GM21529 (cell line): ENCODE results near the gene TRAPPC3L.
A peak's percentile ranks its signal among the peaks of the same experiment; 100 is the strongest.

Experiments used
- ATAC-seq: cut with Tn5 transposase; IDR thresholded peaks from one replicate; pipeline ENCODE4 v1.9.1; 2021; ENCODE audit not compliant: unreplicated experiment

Gene TRAPPC3L

GRCh38 chr6:116560130-116560529 lies 14.6 kb upstream of the TRAPPC3L start:
- no peak for ATAC-seq

- no peak for ATAC-seq
These were observed 12.4 kb upstream of the TRAPPC3L start for GRCh38 chr6:116557893-116558292.

GRCh38 chr6:116556814-116557415 lies 11.4 kb upstream of the TRAPPC3L start:
- no peak for ATAC-seq

- ATAC-seq, result no peak
These were observed 10.6 kb upstream of the TRAPPC3L start for GRCh38 chr6:116556065-116556464.

- no peak for ATAC-seq
These were observed 8.0 kb upstream of the TRAPPC3L start, which contains the start of gene CALHM4 for GRCh38 chr6:116553451-116553850. TSS of gene CALHM4 (plus strand) at chr6:116553751. CDS start at chr6:116553794, 43 bp downstream.

- ATAC-seq, result no peak
These were observed 5.3 kb upstream of the TRAPPC3L start for GRCh38 chr6:116550796-116551195.

GRCh38 chr6:116547358-116547757 lies 1.9 kb upstream of the TRAPPC3L start:
- ATAC-seq, result no peak

GRCh38 chr6:116543149-116543548 lies 2.3 kb downstream of the TRAPPC3L start:
- no peak for ATAC-seq

GRCh38 chr6:116542426-116542825 lies 3.1 kb downstream of the TRAPPC3L start:
- no peak for ATAC-seq

- ATAC-seq, result peak; percentile 60
These were observed 9.3 kb downstream of the TRAPPC3L start for GRCh38 chr6:116536216-116536621.

- ATAC-seq, result no peak
These were observed 10.4 kb downstream of the TRAPPC3L start for GRCh38 chr6:116535109-116535508.

- ATAC-seq, result no peak
These were observed 12.1 kb downstream of the TRAPPC3L start for GRCh38 chr6:116533233-116533957.

GRCh38 chr6:116531675-116532570 lies 13.6 kb downstream of the TRAPPC3L start:
- peak; percentile 84 for ATAC-seq

- ATAC-seq, result no peak
These were observed 15.0 kb downstream of the TRAPPC3L start for GRCh38 chr6:116530436-116530835.

- ATAC-seq, result no peak
These were observed 15.8 kb downstream of the TRAPPC3L start for GRCh38 chr6:116529466-116530290.

GRCh38 chr6:116528780-116529179 lies 16.7 kb downstream of the TRAPPC3L start:
- no peak for ATAC-seq

- no peak for ATAC-seq
These were observed 17.4 kb downstream of the TRAPPC3L start for GRCh38 chr6:116528133-116528532.

- ATAC-seq, result no peak
These were observed 21.2 kb downstream of the TRAPPC3L start for GRCh38 chr6:116524236-116524635.

- no peak for ATAC-seq
These were observed 22.6 kb downstream of the TRAPPC3L start for GRCh38 chr6:116522896-116523295.

- ATAC-seq, result no peak
These were observed 26.7 kb downstream of the TRAPPC3L start for GRCh38 chr6:116518621-116519368.
